HepG2 (cell line): Measurements from ENCODE around the gene RSL1D1. TPM values are rescaled to one million over a fixed set of nuclear protein-coding genes. Genes with fewer than 3 reads are reported as not detected.
A peak's percentile ranks its signal among the peaks of the same experiment; 100 is the strongest.

Experiments used
- ADNP ChIP-seq: sonication (generic); formaldehyde crosslinking; IDR thresholded peaks from 2 replicates; pipeline ENCODE4 v1.4.0; 2020; ENCODE audit warnings: missing genetic modification reagents
- ASH2L ChIP-seq: fragments of 300-600, 200-600 bp; sonication (generic); IDR thresholded peaks from 2 replicates; pipeline ENCODE4 v1.7.0; 2017; ENCODE audit warnings: low read depth, mild to moderate bottlenecking, moderate library complexity, mixed read lengths, low read length; ENCODE audit not compliant: insufficient read length
- BRCA1 ChIP-seq: sonication (generic); formaldehyde crosslinking; IDR thresholded peaks from 2 replicates; pipeline ENCODE4 v1.4.0; 2020; ENCODE audit warnings: missing genetic modification reagents
- CBX1 ChIP-seq: IDR thresholded peaks from one replicate; pipeline ENCODE4 v1.6.1; 2016; ENCODE audit warnings: antibody characterized with exemption, low read depth
- DPF2 ChIP-seq: sonication (generic); formaldehyde crosslinking; IDR thresholded peaks from 2 replicates; pipeline ENCODE4 v1.4.0; 2020; ENCODE audit warnings: mild to moderate bottlenecking, low read depth, missing genetic modification reagents, borderline replicate concordance
- HNF4A ChIP-seq: sonication (generic); formaldehyde crosslinking; IDR thresholded peaks from 2 replicates; pipeline ENCODE4 v1.4.0; 2020; ENCODE audit warnings: missing genetic modification reagents
- JUN ChIP-seq: sonication (generic); formaldehyde crosslinking; IDR thresholded peaks from 2 replicates; pipeline ENCODE4 v1.4.0; 2020; ENCODE audit warnings: mild to moderate bottlenecking, missing genetic modification reagents
- KAT2B ChIP-seq: fragments of 150-350 bp; IDR thresholded peaks from 2 replicates; pipeline ENCODE4 v1.6.1; 2014; ENCODE audit warnings: low read depth, low read length, borderline replicate concordance
- KDM5A ChIP-seq: fragments of 200-600 bp; sonication (generic); IDR thresholded peaks from 2 replicates; pipeline ENCODE4 v1.7.0; 2018; ENCODE audit warnings: antibody characterized with exemption, mild to moderate bottlenecking, low read length, borderline replicate concordance
- NBN ChIP-seq: fragments of 450-650 bp; conservative IDR thresholded peaks from 2 replicates; pipeline ENCODE4 v1.6.1; 2017
- ONECUT2 ChIP-seq: sonication (generic); formaldehyde crosslinking; IDR thresholded peaks from 2 replicates; pipeline ENCODE4 v1.4.0; 2020; ENCODE audit warnings: missing genetic modification reagents
- SRSF1 ChIP-seq: fragments of 200-400 bp; formaldehyde crosslinking; optimal IDR thresholded peaks from 2 replicates; pipeline ENCODE3; 2017; ENCODE audit warnings: mild to moderate bottlenecking, low read depth, low read length, moderate library complexity
- YEATS2 ChIP-seq: sonication (generic); formaldehyde crosslinking; IDR thresholded peaks from 2 replicates; pipeline ENCODE4 v1.4.0; 2020; ENCODE audit warnings: missing genetic modification reagents, borderline replicate concordance
- ZC3H4 ChIP-seq: sonication (generic); formaldehyde crosslinking; IDR thresholded peaks from 2 replicates; pipeline ENCODE4 v1.4.0; 2020; ENCODE audit warnings: missing genetic modification reagents, borderline replicate concordance
- ZFYVE20 ChIP-seq: sonication (generic); formaldehyde crosslinking; IDR thresholded peaks from 2 replicates; pipeline ENCODE4 v1.8.0; 2023; ENCODE audit warnings: low read depth, mild to moderate bottlenecking, moderate library complexity, missing genetic modification reagents, borderline replicate concordance
- ZNF251 ChIP-seq: sonication (generic); formaldehyde crosslinking; IDR thresholded peaks from 2 replicates; pipeline ENCODE4 v1.9.0; 2021; ENCODE audit warnings: mild to moderate bottlenecking, missing genetic modification reagents
- ZNF530 ChIP-seq: sonication (generic); formaldehyde crosslinking; IDR thresholded peaks from 2 replicates; pipeline ENCODE4 v1.5.0; 2020; ENCODE audit warnings: low read depth, mild to moderate bottlenecking, missing genetic modification reagents
- ZNF547 ChIP-seq: sonication (generic); formaldehyde crosslinking; IDR thresholded peaks from 2 replicates; pipeline ENCODE4 v1.5.1; 2020; ENCODE audit warnings: mild to moderate bottlenecking, missing genetic modification reagents
- ZNF572 ChIP-seq: sonication (generic); formaldehyde crosslinking; IDR thresholded peaks from 2 replicates; pipeline ENCODE4 v1.5.1; 2020; ENCODE audit warnings: mild to moderate bottlenecking, missing genetic modification reagents
- polyA plus RNA-seq, 8 experiments: library from polyadenylated mRNA; depleted of rRNA in 3 of 8; stranded (reverse) in 7 of 8; unstranded in 1 of 8; fragments of >200 nt; fragmentation: Illumina TruSeq in 4 of 8; extraction: Trizol in 4 of 8; gene quantifications; 2 replicates each; pipeline versions ENCODE4 v1.2.1 to v1.2.3, GENCODE V29; 2011 to 2016; ENCODE audit warnings: low read depth in 4 of 8, missing spikeins in 1 of 8, mixed read lengths in 1 of 8; ENCODE audit not compliant: insufficient read depth in 1 of 8
- total RNA-seq, 5 experiments: library from RNA; depleted of rRNA; stranded (reverse); fragments of >200 nt; fragmentation: Illumina TruSeq; extraction: Trizol; gene quantifications; 2 replicates each; pipeline ENCODE4 v1.2.3, GENCODE V29; 2016; ENCODE audit warnings: low read depth in 1 of 5
- TF ChIP-seq, protein P1 (sequence below): IDR thresholded peaks from 2 replicates; pipeline ENCODE4 v1.6.1; 2016; ENCODE audit warnings: low read depth, control low read depth
- TF ChIP-seq, protein P2 (sequence below): sonication (generic); formaldehyde crosslinking; IDR thresholded peaks from one replicate; pipeline ENCODE4 v1.5.1; 2020; ENCODE audit warnings: mild to moderate bottlenecking, missing genetic modification reagents; ENCODE audit errors: not compliant biosample characterization

Gene RSL1D1
- total and polyA plus RNA-seq, 2 of the 13 experiments (the other 11 are each of a cell fraction or from before 2014, with no cell fraction given), result 187 to 343 TPM

- TF ChIP-seq, protein P1, sequence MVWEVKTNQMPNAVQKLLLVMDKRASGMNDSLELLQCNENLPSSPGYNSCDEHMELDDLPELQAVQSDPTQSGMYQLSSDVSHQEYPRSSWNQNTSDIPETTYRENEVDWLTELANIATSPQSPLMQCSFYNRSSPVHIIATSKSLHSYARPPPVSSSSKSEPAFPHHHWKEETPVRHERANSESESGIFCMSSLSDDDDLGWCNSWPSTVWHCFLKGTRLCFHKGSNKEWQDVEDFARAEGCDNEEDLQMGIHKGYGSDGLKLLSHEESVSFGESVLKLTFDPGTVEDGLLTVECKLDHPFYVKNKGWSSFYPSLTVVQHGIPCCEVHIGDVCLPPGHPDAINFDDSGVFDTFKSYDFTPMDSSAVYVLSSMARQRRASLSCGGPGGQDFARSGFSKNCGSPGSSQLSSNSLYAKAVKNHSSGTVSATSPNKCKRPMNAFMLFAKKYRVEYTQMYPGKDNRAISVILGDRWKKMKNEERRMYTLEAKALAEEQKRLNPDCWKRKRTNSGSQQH (CRISPR knock-in tag), result peak; percentile 97; the same call in 1 of the 2 replicates
- peak; percentile 41; the same call in 1 of the 2 replicates for TF ChIP-seq HNF4A (CRISPR knock-in tag)
- TF ChIP-seq ZNF572, result no peak; the same call in 1 of the 2 replicates
- TF ChIP-seq, protein P2, sequence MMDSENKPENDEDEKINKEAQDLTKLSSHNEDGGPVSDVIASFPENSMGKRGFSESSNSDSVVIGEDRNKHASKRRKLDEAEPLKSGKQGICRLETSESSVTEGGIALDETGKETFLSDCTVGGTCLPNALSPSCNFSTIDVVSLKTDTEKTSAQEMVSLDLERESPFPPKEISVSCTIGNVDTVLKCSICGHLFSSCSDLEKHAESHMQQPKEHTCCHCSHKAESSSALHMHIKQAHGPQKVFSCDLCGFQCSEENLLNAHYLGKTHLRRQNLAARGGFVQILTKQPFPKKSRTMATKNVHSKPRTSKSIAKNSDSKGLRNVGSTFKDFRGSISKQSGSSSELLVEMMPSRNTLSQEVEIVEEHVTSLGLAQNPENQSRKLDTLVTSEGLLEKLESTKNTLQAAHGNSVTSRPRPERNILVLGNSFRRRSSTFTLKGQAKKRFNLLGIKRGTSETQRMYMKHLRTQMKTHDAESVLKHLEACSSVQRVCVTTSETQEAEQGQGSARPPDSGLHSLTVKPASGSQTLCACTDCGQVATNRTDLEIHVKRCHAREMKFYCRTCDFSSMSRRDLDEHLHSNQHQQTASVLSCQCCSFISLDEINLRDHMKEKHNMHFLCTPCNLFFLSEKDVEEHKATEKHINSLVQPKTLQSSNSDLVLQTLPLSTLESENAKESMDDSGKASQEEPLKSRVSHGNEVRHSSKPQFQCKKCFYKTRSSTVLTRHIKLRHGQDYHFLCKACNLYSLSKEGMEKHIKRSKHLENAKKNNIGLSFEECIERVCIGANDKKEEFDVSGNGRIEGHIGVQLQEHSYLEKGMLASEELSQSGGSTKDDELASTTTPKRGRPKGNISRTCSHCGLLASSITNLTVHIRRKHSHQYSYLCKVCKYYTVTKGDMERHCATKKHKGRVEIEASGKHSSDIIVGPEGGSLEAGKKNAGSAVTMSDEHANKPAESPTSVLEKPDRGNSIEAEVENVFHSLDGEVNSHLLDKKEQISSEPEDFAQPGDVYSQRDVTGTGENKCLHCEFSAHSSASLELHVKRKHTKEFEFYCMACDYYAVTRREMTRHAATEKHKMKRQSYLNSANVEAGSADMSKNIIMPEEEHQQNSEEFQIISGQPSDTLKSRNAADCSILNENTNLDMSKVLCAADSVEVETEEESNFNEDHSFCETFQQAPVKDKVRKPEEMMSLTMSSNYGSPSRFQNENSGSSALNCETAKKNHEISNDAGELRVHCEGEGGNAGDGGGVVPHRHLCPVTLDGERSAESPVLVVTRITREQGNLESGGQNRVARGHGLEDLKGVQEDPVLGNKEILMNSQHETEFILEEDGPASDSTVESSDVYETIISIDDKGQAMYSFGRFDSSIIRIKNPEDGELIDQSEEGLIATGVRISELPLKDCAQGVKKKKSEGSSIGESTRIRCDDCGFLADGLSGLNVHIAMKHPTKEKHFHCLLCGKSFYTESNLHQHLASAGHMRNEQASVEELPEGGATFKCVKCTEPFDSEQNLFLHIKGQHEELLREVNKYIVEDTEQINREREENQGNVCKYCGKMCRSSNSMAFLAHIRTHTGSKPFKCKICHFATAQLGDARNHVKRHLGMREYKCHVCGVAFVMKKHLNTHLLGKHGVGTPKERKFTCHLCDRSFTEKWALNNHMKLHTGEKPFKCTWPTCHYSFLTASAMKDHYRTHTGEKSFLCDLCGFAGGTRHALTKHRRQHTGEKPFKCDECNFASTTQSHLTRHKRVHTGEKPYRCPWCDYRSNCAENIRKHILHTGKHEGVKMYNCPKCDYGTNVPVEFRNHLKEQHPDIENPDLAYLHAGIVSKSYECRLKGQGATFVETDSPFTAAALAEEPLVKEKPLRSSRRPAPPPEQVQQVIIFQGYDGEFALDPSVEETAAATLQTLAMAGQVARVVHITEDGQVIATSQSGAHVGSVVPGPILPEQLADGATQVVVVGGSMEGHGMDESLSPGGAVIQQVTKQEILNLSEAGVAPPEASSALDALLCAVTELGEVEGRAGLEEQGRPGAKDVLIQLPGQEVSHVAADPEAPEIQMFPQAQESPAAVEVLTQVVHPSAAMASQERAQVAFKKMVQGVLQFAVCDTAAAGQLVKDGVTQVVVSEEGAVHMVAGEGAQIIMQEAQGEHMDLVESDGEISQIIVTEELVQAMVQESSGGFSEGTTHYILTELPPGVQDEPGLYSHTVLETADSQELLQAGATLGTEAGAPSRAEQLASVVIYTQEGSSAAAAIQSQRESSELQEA (CRISPR knock-in tag), result peak; percentile 97
- TF ChIP-seq CBX1, result peak; percentile 98
- no peak for TF ChIP-seq ZFYVE20
- peak; percentile 53; the same call in 1 of the 2 replicates for TF ChIP-seq ZC3H4
- TF ChIP-seq ZNF530, result no peak
- peak; percentile 88 for TF ChIP-seq SRSF1
- peak; percentile 51 for TF ChIP-seq KDM5A
- TF ChIP-seq YEATS2, result peak; percentile 89
- TF ChIP-seq BRCA1, result peak; percentile 97
- peak; percentile 63; the same call in 1 of the 2 replicates for TF ChIP-seq DPF2 (CRISPR knock-in tag)
- TF ChIP-seq ZNF547 (CRISPR knock-in tag), result peak; percentile 94
- TF ChIP-seq JUN (CRISPR knock-in tag), result peak; percentile 81
- peak; percentile 74; the same call in 1 of the 2 replicates for TF ChIP-seq ONECUT2 (CRISPR knock-in tag)
- TF ChIP-seq ASH2L, result peak; percentile 85
- peak; percentile 66; the same call in 1 of the 2 replicates for TF ChIP-seq ADNP
- TF ChIP-seq NBN, result no peak
- peak; percentile 90; the same call in 1 of the 2 replicates for TF ChIP-seq ZNF251 (CRISPR knock-in tag)
- TF ChIP-seq KAT2B, result no peak
Observed at GRCh38 chr16:11797166-11797956, 54.0 kb downstream of the RSL1D1 start, which contains the start of gene ZC3H7A (continued).
